ENCODE results near the gene MBD2. TPM values are rescaled to one million over a fixed set of nuclear protein-coding genes. Genes with fewer than 3 reads are reported as not detected.

The MBD2 gene
- total RNA-seq, 1 experiment from 2014 or later, result 79.7 TPM

- intact Hi-C loops (cut with micrococcal nuclease; ENCODE audit: unreplicated experiment), result no loop called here
- no peaks in the 10 kb centered on the region for H3K27me3 ChIP-seq (replicated peaks; ENCODE audit: insufficient read depth, low read depth, low read length, poor library complexity)
- no peak for DNase-seq (ENCODE audit: low spot score)
- CTCF ChIA-PET, result no interaction called here
- no peak overlapping the region for H3K4me3 ChIP-seq (ENCODE audit: low read depth, low read length, poor library complexity, severe bottlenecking)
- H3K36me3 ChIP-seq (ENCODE audit: insufficient read depth, low read length, poor library complexity, severe bottlenecking), result peaks cover 4% of the 10 kb centered on the region
- no peak overlapping the region for H3K27ac ChIP-seq (ENCODE audit: low read depth, low read length, poor library complexity, severe bottlenecking)
- no peaks in the 10 kb centered on the region for H3K9me3 ChIP-seq (ENCODE audit: low read depth, low read length, poor library complexity, severe bottlenecking)
- POLR2A ChIA-PET (ENCODE audit: low non-redundant PET), result no interaction called here
- BruUV-seq (replicated peaks), result no TSS peak
- TF ChIP-seq EZH2 (IDR thresholded peaks at IDR 0.05; ENCODE audit: borderline replicate concordance, low read depth, low read length, poor library complexity, severe bottlenecking) (no peak), CTCF (conservative IDR thresholded peaks at IDR 0.05; ENCODE audit: low read depth, low read length) (no peak)
- no peaks in the 10 kb centered on the region for H3K4me1 ChIP-seq (ENCODE audit: insufficient read depth, low read length, poor library complexity, severe bottlenecking)
Measured at GRCh38 chr18:54192415-54192814, 32.1 kb downstream of the MBD2 start.

GRCh38 chr18:54191352-54191751, 33.1 kb downstream of the MBD2 start:
- BruUV-seq (replicated peaks), result no TSS peak
- H3K36me3 ChIP-seq (ENCODE audit: insufficient read depth, low read length, poor library complexity, severe bottlenecking), result peaks cover 10% of the 10 kb centered on the region
- H3K27ac ChIP-seq (ENCODE audit: low read depth, low read length, poor library complexity, severe bottlenecking), result no peak overlapping the region
- no peak for DNase-seq (ENCODE audit: low spot score)
- ChIA-PET POLR2A (ENCODE audit: low non-redundant PET) (no interaction called here), CTCF (no interaction called here)
- H3K4me1 ChIP-seq (ENCODE audit: insufficient read depth, low read length, poor library complexity, severe bottlenecking), result no peaks in the 10 kb centered on the region
- no peaks in the 10 kb centered on the region for H3K27me3 ChIP-seq (replicated peaks; ENCODE audit: insufficient read depth, low read depth, low read length, poor library complexity)
- intact Hi-C loops (cut with micrococcal nuclease; ENCODE audit: unreplicated experiment), result no loop called here
- no peak overlapping the region for H3K4me3 ChIP-seq (ENCODE audit: low read depth, low read length, poor library complexity, severe bottlenecking)
- H3K9me3 ChIP-seq (ENCODE audit: low read depth, low read length, poor library complexity, severe bottlenecking), result no peaks in the 10 kb centered on the region
- TF ChIP-seq CTCF (conservative IDR thresholded peaks at IDR 0.05; ENCODE audit: low read depth, low read length) (no peak), EZH2 (IDR thresholded peaks at IDR 0.05; ENCODE audit: borderline replicate concordance, low read depth, low read length, poor library complexity, severe bottlenecking) (no peak)

GRCh38 chr18:54187372-54187771, 37.1 kb downstream of the MBD2 start:
- no peak overlapping the region for H3K27ac ChIP-seq (ENCODE audit: low read depth, low read length, poor library complexity, severe bottlenecking)
- ChIA-PET POLR2A (ENCODE audit: low non-redundant PET) (no interaction called here), CTCF (no interaction called here)
- H3K4me1 ChIP-seq (ENCODE audit: insufficient read depth, low read length, poor library complexity, severe bottlenecking), result no peaks in the 10 kb centered on the region
- no peaks in the 10 kb centered on the region for H3K9me3 ChIP-seq (ENCODE audit: low read depth, low read length, poor library complexity, severe bottlenecking)
- TF ChIP-seq CTCF (conservative IDR thresholded peaks at IDR 0.05; ENCODE audit: low read depth, low read length) (no peak), EZH2 (IDR thresholded peaks at IDR 0.05; ENCODE audit: borderline replicate concordance, low read depth, low read length, poor library complexity, severe bottlenecking) (no peak)
- H3K27me3 ChIP-seq (replicated peaks; ENCODE audit: insufficient read depth, low read depth, low read length, poor library complexity), result no peaks in the 10 kb centered on the region
- no peak overlapping the region for H3K4me3 ChIP-seq (ENCODE audit: low read depth, low read length, poor library complexity, severe bottlenecking)
- no peak for DNase-seq (ENCODE audit: low spot score)
- H3K36me3 ChIP-seq (ENCODE audit: insufficient read depth, low read length, poor library complexity, severe bottlenecking), result peaks cover 13% of the 10 kb centered on the region
- intact Hi-C loops (cut with micrococcal nuclease; ENCODE audit: unreplicated experiment), result no loop called here
- BruUV-seq (replicated peaks), result no TSS peak
